ENCODE data around the gene ADGRG3.

DNA sequence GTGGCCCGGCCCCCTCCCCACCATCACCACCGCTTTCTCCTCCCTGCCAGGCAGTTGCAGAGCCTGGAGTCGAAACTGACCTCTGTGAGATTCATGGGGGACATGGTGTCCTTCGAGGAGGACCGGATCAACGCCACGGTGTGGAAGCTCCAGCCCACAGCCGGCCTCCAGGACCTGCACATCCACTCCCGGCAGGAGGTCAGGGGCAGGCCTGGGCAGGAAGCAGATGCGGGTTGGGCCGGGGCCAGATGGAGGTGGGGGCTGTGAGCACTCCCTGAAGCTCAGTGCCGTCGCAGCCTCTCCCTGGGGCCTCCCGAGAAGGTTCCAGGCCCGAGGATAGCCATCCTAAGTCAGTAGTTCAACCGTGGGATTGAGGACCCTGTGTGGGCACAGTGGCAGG, 14.2 kb upstream of the ADGRG3 start:
- TF ChIP-seq EZH2 (IDR thresholded peaks at IDR 0.05; ENCODE audit: borderline replicate concordance) (no peak), EZH2phosphoT487 (IDR thresholded peaks at IDR 0.05; ENCODE audit: low read depth, severe bottlenecking, unreplicated experiment) (no peak)
- TF ChIP-seq, protein P1, sequence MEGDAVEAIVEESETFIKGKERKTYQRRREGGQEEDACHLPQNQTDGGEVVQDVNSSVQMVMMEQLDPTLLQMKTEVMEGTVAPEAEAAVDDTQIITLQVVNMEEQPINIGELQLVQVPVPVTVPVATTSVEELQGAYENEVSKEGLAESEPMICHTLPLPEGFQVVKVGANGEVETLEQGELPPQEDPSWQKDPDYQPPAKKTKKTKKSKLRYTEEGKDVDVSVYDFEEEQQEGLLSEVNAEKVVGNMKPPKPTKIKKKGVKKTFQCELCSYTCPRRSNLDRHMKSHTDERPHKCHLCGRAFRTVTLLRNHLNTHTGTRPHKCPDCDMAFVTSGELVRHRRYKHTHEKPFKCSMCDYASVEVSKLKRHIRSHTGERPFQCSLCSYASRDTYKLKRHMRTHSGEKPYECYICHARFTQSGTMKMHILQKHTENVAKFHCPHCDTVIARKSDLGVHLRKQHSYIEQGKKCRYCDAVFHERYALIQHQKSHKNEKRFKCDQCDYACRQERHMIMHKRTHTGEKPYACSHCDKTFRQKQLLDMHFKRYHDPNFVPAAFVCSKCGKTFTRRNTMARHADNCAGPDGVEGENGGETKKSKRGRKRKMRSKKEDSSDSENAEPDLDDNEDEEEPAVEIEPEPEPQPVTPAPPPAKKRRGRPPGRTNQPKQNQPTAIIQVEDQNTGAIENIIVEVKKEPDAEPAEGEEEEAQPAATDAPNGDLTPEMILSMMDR (IDR thresholded peaks at IDR 0.05; ENCODE audit: poor library complexity): no peak
